ENCODE measurements around the gene TCERG1L. TPM values are rescaled to one million over a fixed set of nuclear protein-coding genes. Genes with fewer than 3 reads are reported as not detected.

TCERG1L gene
- total RNA-seq, 1 donor from 2014 or later: not detected

DNA sequence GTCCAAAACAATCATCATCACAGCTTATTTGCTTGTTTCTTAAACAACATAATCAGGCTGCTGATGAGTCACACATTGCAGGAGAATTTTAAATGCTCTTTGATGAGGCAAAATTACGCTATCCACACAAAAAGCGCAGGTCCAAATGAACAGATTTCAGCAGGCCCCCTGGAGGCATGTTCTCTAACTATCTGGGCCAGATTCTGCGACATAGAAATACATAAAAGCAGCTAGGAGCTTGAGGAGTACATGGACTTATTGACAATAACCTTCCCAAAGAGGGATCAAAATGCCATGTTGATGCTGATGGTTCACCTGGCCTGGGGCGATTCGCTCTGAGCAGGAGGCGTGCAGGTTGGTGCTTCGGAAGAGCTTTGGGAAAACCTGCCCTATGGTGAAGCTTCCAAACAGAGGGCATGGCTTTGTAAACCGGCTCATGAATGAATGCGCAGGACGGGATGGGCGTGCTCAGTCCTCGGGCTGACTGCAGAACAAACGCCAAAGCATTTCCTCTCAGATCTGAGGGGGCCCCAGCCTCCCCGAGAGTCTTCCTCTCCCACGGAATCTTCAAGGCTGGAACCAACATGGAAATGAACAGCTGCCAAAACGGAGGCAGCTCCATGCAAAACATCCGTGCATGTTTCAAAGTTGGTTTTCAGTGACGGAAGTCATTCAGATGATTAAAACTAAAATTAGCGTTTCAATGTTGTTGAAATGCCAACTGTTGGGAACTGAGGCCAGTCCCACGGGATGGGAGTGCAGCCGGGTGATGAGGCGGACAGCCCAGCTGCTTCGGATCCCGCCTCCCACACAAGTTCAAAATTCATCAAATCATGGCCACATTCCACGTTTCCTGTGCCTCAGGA, 179.6 kb downstream of the TCERG1L start:
- no peaks in the 10 kb centered on the region for H3K27me3 ChIP-seq
- no peaks in the 10 kb centered on the region for H3K36me3 ChIP-seq
- H3K4me3 ChIP-seq: no peak overlapping the region
- peaks cover 6% of the 10 kb centered on the region for H3K4me1 ChIP-seq
- H3K27ac ChIP-seq: no peak overlapping the region
- intact Hi-C loops (cut with DNase I): no loop called here
- TF ChIP-seq, protein P1, sequence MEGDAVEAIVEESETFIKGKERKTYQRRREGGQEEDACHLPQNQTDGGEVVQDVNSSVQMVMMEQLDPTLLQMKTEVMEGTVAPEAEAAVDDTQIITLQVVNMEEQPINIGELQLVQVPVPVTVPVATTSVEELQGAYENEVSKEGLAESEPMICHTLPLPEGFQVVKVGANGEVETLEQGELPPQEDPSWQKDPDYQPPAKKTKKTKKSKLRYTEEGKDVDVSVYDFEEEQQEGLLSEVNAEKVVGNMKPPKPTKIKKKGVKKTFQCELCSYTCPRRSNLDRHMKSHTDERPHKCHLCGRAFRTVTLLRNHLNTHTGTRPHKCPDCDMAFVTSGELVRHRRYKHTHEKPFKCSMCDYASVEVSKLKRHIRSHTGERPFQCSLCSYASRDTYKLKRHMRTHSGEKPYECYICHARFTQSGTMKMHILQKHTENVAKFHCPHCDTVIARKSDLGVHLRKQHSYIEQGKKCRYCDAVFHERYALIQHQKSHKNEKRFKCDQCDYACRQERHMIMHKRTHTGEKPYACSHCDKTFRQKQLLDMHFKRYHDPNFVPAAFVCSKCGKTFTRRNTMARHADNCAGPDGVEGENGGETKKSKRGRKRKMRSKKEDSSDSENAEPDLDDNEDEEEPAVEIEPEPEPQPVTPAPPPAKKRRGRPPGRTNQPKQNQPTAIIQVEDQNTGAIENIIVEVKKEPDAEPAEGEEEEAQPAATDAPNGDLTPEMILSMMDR (IDR thresholded peaks at IDR 0.05): no peak
- TF ChIP-seq POLR2AphosphoS5 (IDR thresholded peaks at IDR 0.05; ENCODE audit: insufficient read depth in 1 of 2, low read depth in 1 of 2): peak in 1 of 2 donors; percentile 26
- no peak for DNase-seq (ENCODE audit: extremely low spot score in 2 of 2)
- no peaks in the 10 kb centered on the region for H3K9me3 ChIP-seq

- Histone ChIP-seq H3K27me3 (no peaks in the 10 kb centered on the region), H3K27ac (no peak overlapping the region), H3K36me3 (no peaks in the 10 kb centered on the region), H3K4me3 (no peak overlapping the region), H3K9me3 (no peaks in the 10 kb centered on the region), H3K4me1 (peaks cover 6% of the 10 kb centered on the region)
- TF ChIP-seq POLR2A (IDR thresholded peaks at IDR 0.05) (no peak), POLR2AphosphoS5 (IDR thresholded peaks at IDR 0.05; ENCODE audit: insufficient read depth in 1 of 2, low read depth in 1 of 2) (no peak)
- TF ChIP-seq, protein P1 (IDR thresholded peaks at IDR 0.05): no peak
- DNase-seq (ENCODE audit: extremely low spot score in 2 of 2): no peak
- intact Hi-C loops (cut with DNase I): no loop called here
These were observed 181.5 kb downstream of the TCERG1L start for GRCh38 chr10:131130025-131130424.

- H3K27ac ChIP-seq: no peak overlapping the region
- intact Hi-C loops (cut with DNase I): no loop called here
- peaks cover 6% of the 10 kb centered on the region for H3K4me1 ChIP-seq
These were observed 182.0 kb downstream of the TCERG1L start for GRCh38 chr10:131129544-131129943.

GRCh38 chr10:131128731-131129130, 182.8 kb downstream of the TCERG1L start:
- H3K27me3 ChIP-seq: no peaks in the 10 kb centered on the region
- H3K36me3 ChIP-seq: no peaks in the 10 kb centered on the region
- peaks cover 6% of the 10 kb centered on the region for H3K4me1 ChIP-seq
- intact Hi-C loops (cut with DNase I): no loop called here
- H3K4me3 ChIP-seq: no peak overlapping the region
- no peaks in the 10 kb centered on the region for H3K9me3 ChIP-seq
- no peak for TF ChIP-seq POLR2A (IDR thresholded peaks at IDR 0.05)
- no peak for DNase-seq (ENCODE audit: extremely low spot score in 2 of 2)
- no peak overlapping the region for H3K27ac ChIP-seq

More at GRCh38 chr10:131129544-131129943, 182.0 kb downstream of the TCERG1L start:
- no peaks in the 10 kb centered on the region for H3K27me3 ChIP-seq
- H3K36me3 ChIP-seq: no peaks in the 10 kb centered on the region
- no peak overlapping the region for H3K4me3 ChIP-seq
- DNase-seq (ENCODE audit: extremely low spot score in 2 of 2): no peak
- TF ChIP-seq, protein P1 (IDR thresholded peaks at IDR 0.05): no peak
- no peak for TF ChIP-seq POLR2AphosphoS5 (IDR thresholded peaks at IDR 0.05; ENCODE audit: insufficient read depth in 1 of 2, low read depth in 1 of 2)
- TF ChIP-seq POLR2A (IDR thresholded peaks at IDR 0.05): no peak
- no peaks in the 10 kb centered on the region for H3K9me3 ChIP-seq

DNA sequence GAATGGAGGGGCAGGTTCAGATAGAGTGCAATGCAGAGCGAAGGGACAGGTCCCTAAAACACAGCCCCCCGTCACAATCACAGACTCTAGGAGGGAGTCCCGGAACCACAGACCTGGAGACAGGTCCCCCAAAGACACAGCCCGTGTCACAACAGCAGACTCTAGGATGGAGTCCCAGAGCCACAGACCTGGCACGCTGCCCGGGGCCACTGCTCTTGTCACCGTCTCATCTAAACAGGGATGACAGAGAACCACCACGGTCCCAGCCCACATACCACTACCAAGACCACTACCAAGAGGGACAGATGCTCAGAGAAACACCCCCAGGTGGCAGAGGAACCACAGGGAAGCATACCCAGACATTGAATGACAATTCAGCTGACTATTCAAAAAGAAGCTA, 183.9 kb downstream of the TCERG1L start:
- Histone ChIP-seq H3K4me3 (no peak overlapping the region), H3K9me3 (no peaks in the 10 kb centered on the region), H3K27me3 (no peaks in the 10 kb centered on the region), H3K36me3 (no peaks in the 10 kb centered on the region), H3K27ac (no peak overlapping the region), H3K4me1 (peaks cover under 1% of the 10 kb centered on the region)
- DNase-seq (ENCODE audit: extremely low spot score in 2 of 2): no peak
- TF ChIP-seq POLR2AphosphoS5 (IDR thresholded peaks at IDR 0.05; ENCODE audit: insufficient read depth in 1 of 2, low read depth in 1 of 2): no peak
- TF ChIP-seq, protein P1 (IDR thresholded peaks at IDR 0.05): no peak
- TF ChIP-seq POLR2A (IDR thresholded peaks at IDR 0.05): no peak
- intact Hi-C loops (cut with DNase I): no loop called here
